Endothelial cell (in vitro differentiated cells): ENCODE measurements around the gene FILIP1. TPM values are rescaled to one million over a fixed set of nuclear protein-coding genes. Genes with fewer than 3 reads are reported as not detected.
A peak's percentile ranks its signal among the peaks of the same experiment; 100 is the strongest.

Source experiments
- DNase-seq: peaks from one replicate; pipeline ENCODE4 v3.0.0; 2021; ENCODE audit warnings: low spot score
- H3K27ac Mint-ChIP-seq: one replicate; pipeline ENCODE4 v1.8.0; 2021; ENCODE audit warnings: mixed read lengths, inconsistent platforms; ENCODE audit not compliant: unreplicated experiment
- H3K27me3 Mint-ChIP-seq: one replicate; pipeline ENCODE4 v1.8.0; 2021; ENCODE audit warnings: mild to moderate bottlenecking, moderate library complexity, mixed read lengths, inconsistent platforms; ENCODE audit not compliant: unreplicated experiment
- H3K36me3 Mint-ChIP-seq: one replicate; pipeline ENCODE4 v1.8.0; 2021; ENCODE audit warnings: mild to moderate bottlenecking, low read depth, mixed read lengths, inconsistent platforms; ENCODE audit not compliant: unreplicated experiment
- H3K4me1 Mint-ChIP-seq: one replicate; pipeline ENCODE4 v1.8.0; 2021; ENCODE audit warnings: mild to moderate bottlenecking, mixed read lengths, inconsistent platforms; ENCODE audit not compliant: unreplicated experiment
- H3K4me3 Mint-ChIP-seq: one replicate; pipeline ENCODE4 v1.8.0; 2021; ENCODE audit warnings: mild to moderate bottlenecking, mixed read lengths, inconsistent platforms; ENCODE audit not compliant: unreplicated experiment
- H3K9me3 Mint-ChIP-seq: one replicate; pipeline ENCODE4 v1.8.0; 2021; ENCODE audit warnings: mixed read lengths, inconsistent platforms; ENCODE audit not compliant: unreplicated experiment
- CTCF ChIP-seq: fragments of 200-600 bp; sonication (generic); IDR thresholded peaks from one replicate; pipeline ENCODE4 v1.5.0; 2021; ENCODE audit warnings: antibody characterized with exemption; ENCODE audit not compliant: unreplicated experiment
- total RNA-seq: library from RNA; stranded (reverse); fragmentation: NEBNext Ultra II Directional; extraction: Animal tissue kit (Norgen Biotek cat#: 25700); gene quantifications from one replicate; pipeline ENCODE4 v1.2.1, GENCODE V29; 2021; ENCODE audit not compliant: unreplicated experiment

FILIP1 gene
- total RNA-seq, 1 donor from 2014 or later, result 32.0 TPM

- no peaks in the 10 kb centered on the region for H3K9me3 Mint-ChIP-seq
- no peaks in the 10 kb centered on the region for H3K27me3 Mint-ChIP-seq
- H3K27ac Mint-ChIP-seq, result no peak overlapping the region
- no peak for DNase-seq
- H3K36me3 Mint-ChIP-seq, result no peaks in the 10 kb centered on the region
- H3K4me3 Mint-ChIP-seq, result no peak overlapping the region
- H3K4me1 Mint-ChIP-seq, result peaks cover 4% of the 10 kb centered on the region
- no peak for TF ChIP-seq CTCF
These were observed 37.6 kb upstream of the FILIP1 start for GRCh38 chr6:75531174-75531573.

- Mint-ChIP-seq H3K36me3 (no peaks in the 10 kb centered on the region), H3K27me3 (no peaks in the 10 kb centered on the region), H3K9me3 (no peaks in the 10 kb centered on the region), H3K27ac (no peak overlapping the region), H3K4me1 (peaks cover 4% of the 10 kb centered on the region), H3K4me3 (no peak overlapping the region)
- DNase-seq, result no peak
- TF ChIP-seq CTCF, result no peak
These were observed 37.1 kb upstream of the FILIP1 start for GRCh38 chr6:75530696-75531095.

DNA sequence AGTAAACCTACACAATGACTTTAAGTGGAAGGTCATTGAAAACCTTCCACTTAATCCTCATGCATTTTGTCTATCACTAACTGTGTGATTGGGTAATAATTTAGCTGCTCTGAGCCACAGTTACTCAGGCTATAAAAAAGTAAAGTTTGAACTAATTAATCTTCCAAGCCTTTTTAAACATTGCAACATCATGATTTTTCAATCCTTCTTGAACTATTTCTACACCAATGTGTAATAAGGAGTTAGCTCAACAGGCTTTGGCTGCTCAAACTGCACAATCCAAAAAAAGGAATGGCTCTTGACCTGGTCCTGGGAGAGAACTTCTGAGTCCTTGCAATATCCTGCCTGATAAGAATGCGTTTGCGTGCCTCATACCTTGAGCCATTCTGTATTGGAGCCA is 34.8 kb upstream of the FILIP1 start:
- TF ChIP-seq CTCF, result no peak
- Mint-ChIP-seq H3K27ac (no peak overlapping the region), H3K4me1 (peaks cover 4% of the 10 kb centered on the region)

DNA sequence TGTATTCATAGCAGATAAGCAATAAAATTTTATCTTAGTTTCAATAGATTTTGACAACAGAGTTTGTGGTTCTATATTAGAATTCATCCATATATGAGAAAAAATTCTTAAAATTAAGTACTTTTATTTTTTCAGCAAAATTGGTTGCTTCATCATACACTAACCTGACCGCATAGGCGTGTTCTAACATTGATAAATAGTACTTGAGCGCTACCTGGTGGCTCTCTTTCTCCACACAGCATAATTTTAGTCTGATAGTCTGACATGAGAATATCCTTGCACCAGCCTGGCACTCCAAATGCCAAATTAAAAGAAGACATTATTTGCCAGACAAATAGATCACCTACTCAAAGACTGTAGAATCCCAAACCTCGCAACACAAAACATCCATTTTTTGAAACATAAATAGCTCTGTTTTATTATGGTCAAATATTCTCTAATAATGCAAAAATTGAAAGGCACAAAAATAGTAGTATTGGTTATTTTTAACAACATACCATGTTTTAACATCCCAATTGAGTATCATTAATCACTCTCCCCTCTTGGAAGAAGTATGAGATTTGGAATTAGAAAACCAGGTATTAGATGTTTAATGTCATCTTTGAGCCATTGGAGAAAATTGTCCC is 33.0 kb upstream of the FILIP1 start:
- TF ChIP-seq CTCF, result peak; percentile 71
- no peaks in the 10 kb centered on the region for H3K36me3 Mint-ChIP-seq
- no peaks in the 10 kb centered on the region for H3K4me1 Mint-ChIP-seq
- H3K4me3 Mint-ChIP-seq, result no peak overlapping the region
- peak; percentile 69 for DNase-seq
- no peaks in the 10 kb centered on the region for H3K27me3 Mint-ChIP-seq
- no peaks in the 10 kb centered on the region for H3K9me3 Mint-ChIP-seq
- H3K27ac Mint-ChIP-seq, result peak overlapping the region; percentile 49

More for the DNA sequence above, 34.8 kb upstream of the FILIP1 start:
- Mint-ChIP-seq H3K36me3 (no peaks in the 10 kb centered on the region), H3K9me3 (no peaks in the 10 kb centered on the region), H3K4me3 (no peak overlapping the region), H3K27me3 (no peaks in the 10 kb centered on the region)
- DNase-seq, result no peak

DNA sequence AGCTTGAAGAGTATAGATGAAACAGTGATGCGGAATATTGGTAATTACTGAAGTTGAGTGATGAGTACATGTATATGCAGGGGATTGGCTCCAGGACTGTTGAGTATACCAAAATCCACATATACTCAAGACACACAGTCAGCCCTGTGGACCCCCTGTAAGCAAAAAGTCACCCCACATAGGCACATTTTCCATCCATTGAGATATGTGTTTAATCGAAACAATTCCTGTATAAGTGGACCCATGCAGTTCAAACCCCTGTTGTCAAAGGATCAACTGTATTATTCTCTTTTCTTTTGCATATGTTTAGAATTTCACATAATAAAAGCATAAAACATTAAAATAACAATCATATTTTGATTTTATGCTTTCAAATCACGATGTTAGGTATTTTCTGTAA is 32.1 kb upstream of the FILIP1 start:
- TF ChIP-seq CTCF, result no peak
- H3K36me3 Mint-ChIP-seq, result no peaks in the 10 kb centered on the region
- DNase-seq, result no peak
- no peaks in the 10 kb centered on the region for H3K4me1 Mint-ChIP-seq
- no peak overlapping the region for H3K27ac Mint-ChIP-seq
- no peaks in the 10 kb centered on the region for H3K9me3 Mint-ChIP-seq
- no peaks in the 10 kb centered on the region for H3K27me3 Mint-ChIP-seq
- H3K4me3 Mint-ChIP-seq, result no peak overlapping the region
